GM23248 (cell line): ENCODE measurements around the gene PLEKHG1. TPM values are rescaled to one million over a fixed set of nuclear protein-coding genes. Genes with fewer than 3 reads are reported as not detected.
A peak's percentile ranks its signal among the peaks of the same experiment; 100 is the strongest.

Experiments used
- DNase-seq: peaks from one replicate; pipeline ENCODE4 v3.0.0-alpha.2; 2015
- H2AFZ ChIP-seq: fragments of 200-600 bp; sonication (generic); 2 replicates; pipeline ENCODE4 v1.6.1; 2016; ENCODE audit warnings: antibody characterized with exemption
- H3F3A ChIP-seq: fragments of 200-600 bp; sonication (generic); 2 replicates; pipeline ENCODE4 v1.6.1; 2016; ENCODE audit warnings: mild to moderate bottlenecking, antibody characterized with exemption, mixed run types; ENCODE audit not compliant: insufficient read depth
- H3K27ac ChIP-seq: fragments of 200-600 bp; sonication (generic); 2 replicates; pipeline ENCODE4 v1.5.1; 2016; ENCODE audit warnings: mild to moderate bottlenecking
- H3K27me3 ChIP-seq: fragments of 200-600 bp; sonication (generic); replicated peaks from 2 replicates; pipeline ENCODE4 v1.6.1; 2016; ENCODE audit warnings: mild to moderate bottlenecking; ENCODE audit not compliant: insufficient read depth
- H3K36me3 ChIP-seq: fragments of 200-600 bp; sonication (generic); 2 replicates; pipeline ENCODE4 v1.6.1; 2016; ENCODE audit warnings: low read depth, mild to moderate bottlenecking
- H3K4me1 ChIP-seq: fragments of 200-600 bp; sonication (generic); 2 replicates; pipeline ENCODE4 v1.6.1; 2016; ENCODE audit warnings: mild to moderate bottlenecking; ENCODE audit not compliant: insufficient read depth
- H3K4me2 ChIP-seq: fragments of 200-600 bp; sonication (generic); one replicate; pipeline ENCODE4 v1.6.1; 2016; ENCODE audit warnings: mild to moderate bottlenecking; ENCODE audit not compliant: unreplicated experiment
- H3K4me3 ChIP-seq: fragments of 200-600 bp; sonication (generic); 2 replicates; pipeline ENCODE4 v1.5.1; 2016; ENCODE audit warnings: mild to moderate bottlenecking
- H3K79me2 ChIP-seq: fragments of 200-600 bp; sonication (generic); 2 replicates; pipeline ENCODE4 v1.6.1; 2016; ENCODE audit warnings: mild to moderate bottlenecking; ENCODE audit not compliant: insufficient read depth
- H3K9ac ChIP-seq: fragments of 200-600 bp; sonication (generic); 2 replicates; pipeline ENCODE4 v1.6.1; 2016; ENCODE audit warnings: mild to moderate bottlenecking
- H3K9me2 ChIP-seq: fragments of 200-600 bp; sonication (generic); 2 replicates; pipeline ENCODE4 v1.6.1; 2016; ENCODE audit warnings: mixed run types, mild to moderate bottlenecking, moderate library complexity; ENCODE audit not compliant: insufficient read depth
- H3K9me3 ChIP-seq: fragments of 200-600 bp; sonication (generic); one replicate; pipeline ENCODE4 v1.6.1; 2017; ENCODE audit warnings: low read depth
- H4K20me1 ChIP-seq: fragments of 200-600 bp; sonication (generic); 2 replicates; pipeline ENCODE4 v1.6.0; 2016; ENCODE audit not compliant: insufficient read depth
- EZH2 ChIP-seq: fragments of 200-600 bp; sonication (generic); IDR thresholded peaks from 2 replicates; pipeline ENCODE4 v1.6.1; 2018; ENCODE audit warnings: antibody characterized with exemption, mild to moderate bottlenecking; ENCODE audit not compliant: insufficient read depth, poor library complexity, severe bottlenecking
- EZH2phosphoT487 ChIP-seq: fragments of 200-600 bp; sonication (generic); IDR thresholded peaks from 2 replicates; pipeline ENCODE4 v1.6.1; 2018; ENCODE audit warnings: antibody characterized with exemption, moderate library complexity, mild to moderate bottlenecking, low read depth; ENCODE audit not compliant: insufficient read depth
- WGBS, 2 experiments: methylation state at CpG; one replicate each; pipeline ENCODE4 v1.1.6; 2015 to 2017; ENCODE audit warnings: low lambda C conversion rate in 2 of 2, low coverage in 1 of 2; ENCODE audit errors: missing lambda C conversion rate in 2 of 2; 5-methylcytosine and 5-hydroxymethylcytosine counted together
- in situ Hi-C: fragments of 300-500 bp; cut with MboI; formaldehyde crosslinking; loops from 2 replicates; pipeline ENCODE4 v1.15.0; 2020
- polyA plus RNA-seq: library from polyadenylated mRNA; unstranded; fragments of >200 nt; fragmentation: Nextera tagmentation; extraction: Ambion mirVana; gene quantifications from 2 replicates; pipeline ENCODE4 v1.2.1, GENCODE V29; 2016
- total RNA-seq: library from RNA; depleted of rRNA; stranded (reverse); fragments of >200 nt; shearing (Covaris generic); gene quantifications from 2 replicates; pipeline ENCODE4 v1.2.3, GENCODE V29; 2014

PLEKHG1 gene
- total and polyA plus RNA-seq, 2 experiments from 2014 or later: 0.11 to 0.51 TPM

- H3K27ac ChIP-seq: no peak overlapping the region
- in situ Hi-C loops: no loop called here
- peaks cover 8% of the 10 kb centered on the region; the same call in 1 of the 2 replicates for H3F3A ChIP-seq
- 0 out of 2 replicates have a peak overlapping the region, but pooled peaks have one; percentile 9 for H2AFZ ChIP-seq
- DNase-seq: no peak
- H3K4me2 ChIP-seq: peak overlapping the region; percentile 29
- H4K20me1 ChIP-seq: no peaks in the 10 kb centered on the region
- H3K27me3 ChIP-seq: no peaks in the 10 kb centered on the region
- no peaks in the 10 kb centered on the region for H3K9me3 ChIP-seq
- TF ChIP-seq EZH2 (no peak), EZH2phosphoT487 (no peak)
- no peaks in the 10 kb centered on the region for H3K79me2 ChIP-seq
- peaks cover 16% of the 10 kb centered on the region for H3K4me1 ChIP-seq
- H3K4me3 ChIP-seq: no peak overlapping the region
- no peaks in the 10 kb centered on the region for H3K36me3 ChIP-seq
- H3K9me2 ChIP-seq: no peaks in the 10 kb centered on the region; the same call in 1 of the 2 replicates
- no peak overlapping the region for H3K9ac ChIP-seq
Observed at GRCh38 chr6:150627154-150627553, 27.5 kb downstream of the PLEKHG1 start.

- H3K27me3 ChIP-seq: no peaks in the 10 kb centered on the region
- H3K27ac ChIP-seq: no peak overlapping the region
- no peaks in the 10 kb centered on the region for H3K9me3 ChIP-seq
- 4 to 5% methylated on average over 5 of the region's 5 CpGs for WGBS, 2 experiments
- no peaks in the 10 kb centered on the region; the same call in 1 of the 2 replicates for H3K9me2 ChIP-seq
- H3K4me1 ChIP-seq: peaks cover 16% of the 10 kb centered on the region
- H3F3A ChIP-seq: peaks cover 8% of the 10 kb centered on the region; the same call in 1 of the 2 replicates
- H3K4me2 ChIP-seq: peak overlapping the region; percentile 29
- DNase-seq: peak; percentile 44
- peak overlapping the region; percentile 9; the same call in 1 of the 2 replicates for H2AFZ ChIP-seq
- H4K20me1 ChIP-seq: no peaks in the 10 kb centered on the region
- H3K79me2 ChIP-seq: no peaks in the 10 kb centered on the region
- no peak overlapping the region for H3K9ac ChIP-seq
- H3K36me3 ChIP-seq: no peaks in the 10 kb centered on the region
- no peak overlapping the region for H3K4me3 ChIP-seq
- TF ChIP-seq EZH2: no peak
- TF ChIP-seq EZH2phosphoT487: no peak
- in situ Hi-C loops: no loop called here
Observed at GRCh38 chr6:150627585-150628025, 27.9 kb downstream of the PLEKHG1 start.

GRCh38 chr6:150628908-150629307 lies 29.2 kb downstream of the PLEKHG1 start:
- Histone ChIP-seq H3F3A (peaks cover 8% of the 10 kb centered on the region; the same call in 1 of the 2 replicates), H4K20me1 (no peaks in the 10 kb centered on the region), H3K4me2 (no peak overlapping the region), H3K79me2 (no peaks in the 10 kb centered on the region), H3K27me3 (no peaks in the 10 kb centered on the region), H3K9ac (no peak overlapping the region), H3K4me1 (peaks cover 16% of the 10 kb centered on the region), H2AFZ (no peak overlapping the region), H3K4me3 (no peak overlapping the region), H3K36me3 (no peaks in the 10 kb centered on the region), H3K9me2 (no peaks in the 10 kb centered on the region; the same call in 1 of the 2 replicates), H3K27ac (no peak overlapping the region), H3K9me3 (no peaks in the 10 kb centered on the region)
- in situ Hi-C loops: no loop called here
- TF ChIP-seq EZH2 (no peak), EZH2phosphoT487 (no peak)
- WGBS, 2 experiments: 67 to 70% methylated on average over 6 of the region's 6 CpGs
- DNase-seq: no peak

- H3K9me3 ChIP-seq: no peaks in the 10 kb centered on the region
- no peaks in the 10 kb centered on the region for H3K36me3 ChIP-seq
- no peaks in the 10 kb centered on the region for H3K27me3 ChIP-seq
- in situ Hi-C loops: no loop called here
- no peak for DNase-seq
- peaks cover 8% of the 10 kb centered on the region; the same call in 1 of the 2 replicates for H3F3A ChIP-seq
- no peak overlapping the region for H2AFZ ChIP-seq
- no peak overlapping the region for H3K27ac ChIP-seq
- TF ChIP-seq EZH2phosphoT487: no peak
- TF ChIP-seq EZH2: no peak
- no peaks in the 10 kb centered on the region for H4K20me1 ChIP-seq
- WGBS, 2 experiments: 85 to 86% methylated on average over 12 of the region's 12 CpGs
- H3K4me2 ChIP-seq: no peak overlapping the region
- H3K9me2 ChIP-seq: no peaks in the 10 kb centered on the region; the same call in 1 of the 2 replicates
- H3K4me3 ChIP-seq: no peak overlapping the region
- H3K4me1 ChIP-seq: peaks cover 24% of the 10 kb centered on the region
- no peak overlapping the region for H3K9ac ChIP-seq
- H3K79me2 ChIP-seq: no peaks in the 10 kb centered on the region
Observed at GRCh38 chr6:150631283-150631983, 31.7 kb downstream of the PLEKHG1 start.
